Activated T-helper 17 cell treated with anti-CD3 and anti-CD28 coated beads, Interleukin-2, amount 50 U/mL, for 72 hours (primary cell): Measurements from ENCODE around the gene ORMDL3. TPM values are rescaled to one million over a fixed set of nuclear protein-coding genes. Genes with fewer than 3 reads are reported as not detected.

Source experiments
- ATAC-seq: fragments of 150-1000 bp; cut with Tn5 transposase; replicated peaks from 2 replicates; pipeline ENCODE4 v1.10.0; 2021; ENCODE audit warnings: mild to moderate bottlenecking, moderate library complexity
- H3K27ac Mint-ChIP-seq: one replicate; pipeline ENCODE4 v1.8.0; 2022; ENCODE audit warnings: mixed read lengths
- H3K27me3 Mint-ChIP-seq: one replicate; pipeline ENCODE4 v1.8.0; 2022; ENCODE audit warnings: mixed read lengths
- H3K36me3 Mint-ChIP-seq: one replicate; pipeline ENCODE4 v1.8.0; 2022; ENCODE audit warnings: low read depth, mild to moderate bottlenecking, mixed read lengths
- H3K4me1 Mint-ChIP-seq: one replicate; pipeline ENCODE4 v1.8.0; 2022; ENCODE audit warnings: mixed read lengths
- H3K4me3 Mint-ChIP-seq: one replicate; pipeline ENCODE4 v1.8.0; 2022; ENCODE audit warnings: mild to moderate bottlenecking, mixed read lengths
- H3K9me3 Mint-ChIP-seq: one replicate; pipeline ENCODE4 v1.8.0; 2022; ENCODE audit warnings: mixed read lengths
- total RNA-seq, 2 donors: library from RNA; stranded (reverse); gene quantifications; one replicate each; pipeline ENCODE4 v1.2.3, GENCODE V29; 2022

Gene ORMDL3
- total RNA-seq, result 10 to 100 TPM; 66.8 to 70.3 TPM

GRCh38 chr17:39927101-39927928 is at the start of gene ORMDL3, which contains the start of gene LRRC3C:
TSS of gene ORMDL3 (minus strand) at chr17:39927601. CDS start at chr17:39924203, 3,398 bp downstream.
TSS of gene LRRC3C (plus strand) at chr17:39927732. CDS start at chr17:39941524, 13,792 bp downstream.
- Mint-ChIP-seq H3K36me3 (peaks cover 28% of the 10 kb centered on the region), H3K4me3 (peak within 1 kb of the TSS; percentile 89), H3K27ac (peak within 1 kb of the TSS; percentile 92), H3K9me3 (no peaks in the 10 kb centered on the region), H3K4me1 (peaks cover 25% of the 10 kb centered on the region), H3K27me3 (no peaks in the 10 kb centered on the region)
- peak; percentile 93 for ATAC-seq

DNA sequence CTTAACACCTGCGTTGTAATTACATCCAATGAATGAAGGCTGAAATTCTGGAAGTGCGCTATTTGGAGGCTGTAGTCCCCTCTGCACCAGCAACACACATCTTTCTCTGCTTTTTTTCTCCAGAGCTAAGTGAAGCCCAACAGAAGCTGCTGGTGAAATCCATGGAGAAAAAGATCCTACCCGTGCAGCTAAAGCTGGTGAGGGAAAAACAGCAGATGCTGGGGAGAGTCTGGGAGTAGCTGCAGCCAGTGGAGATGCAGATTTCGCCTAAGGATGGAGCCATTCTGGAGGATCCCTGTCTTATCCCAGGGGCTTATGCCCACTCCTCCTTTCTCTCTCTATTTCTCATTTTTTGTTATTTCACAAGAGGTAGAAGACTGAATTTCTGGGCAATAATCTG is 48.4 kb upstream of the ORMDL3 start:
- no peak overlapping the region for H3K4me3 Mint-ChIP-seq
- peaks cover 6% of the 10 kb centered on the region for H3K4me1 Mint-ChIP-seq
- no peak for ATAC-seq
- H3K27ac Mint-ChIP-seq, result no peak overlapping the region
- H3K9me3 Mint-ChIP-seq, result no peaks in the 10 kb centered on the region
- H3K36me3 Mint-ChIP-seq, result peaks cover 3% of the 10 kb centered on the region
- H3K27me3 Mint-ChIP-seq, result peaks cover 3% of the 10 kb centered on the region

GRCh38 chr17:39974433-39974832 is 47.0 kb upstream of the ORMDL3 start:
- H3K27me3 Mint-ChIP-seq, result peaks cover 9% of the 10 kb centered on the region
- H3K36me3 Mint-ChIP-seq, result no peaks in the 10 kb centered on the region
- no peak overlapping the region for H3K4me3 Mint-ChIP-seq
- H3K27ac Mint-ChIP-seq, result no peak overlapping the region
- no peak for ATAC-seq
- H3K4me1 Mint-ChIP-seq, result no peaks in the 10 kb centered on the region
- H3K9me3 Mint-ChIP-seq, result no peaks in the 10 kb centered on the region

GRCh38 chr17:39973496-39973895 is 46.1 kb upstream of the ORMDL3 start:
- ATAC-seq, result no peak
- H3K4me3 Mint-ChIP-seq, result no peak overlapping the region
- no peaks in the 10 kb centered on the region for H3K36me3 Mint-ChIP-seq
- no peak overlapping the region for H3K27ac Mint-ChIP-seq
- no peaks in the 10 kb centered on the region for H3K9me3 Mint-ChIP-seq
- H3K4me1 Mint-ChIP-seq, result no peaks in the 10 kb centered on the region
- H3K27me3 Mint-ChIP-seq, result peaks cover 15% of the 10 kb centered on the region

- Mint-ChIP-seq H3K27ac (no peak overlapping the region), H3K4me1 (no peaks in the 10 kb centered on the region), H3K9me3 (no peaks in the 10 kb centered on the region), H3K36me3 (no peaks in the 10 kb centered on the region), H3K4me3 (peak overlapping the region; percentile 7), H3K27me3 (peaks cover 15% of the 10 kb centered on the region)
- ATAC-seq, result peak; percentile 78
These were observed 44.9 kb upstream of the ORMDL3 start for GRCh38 chr17:39972271-39972670.

DNA sequence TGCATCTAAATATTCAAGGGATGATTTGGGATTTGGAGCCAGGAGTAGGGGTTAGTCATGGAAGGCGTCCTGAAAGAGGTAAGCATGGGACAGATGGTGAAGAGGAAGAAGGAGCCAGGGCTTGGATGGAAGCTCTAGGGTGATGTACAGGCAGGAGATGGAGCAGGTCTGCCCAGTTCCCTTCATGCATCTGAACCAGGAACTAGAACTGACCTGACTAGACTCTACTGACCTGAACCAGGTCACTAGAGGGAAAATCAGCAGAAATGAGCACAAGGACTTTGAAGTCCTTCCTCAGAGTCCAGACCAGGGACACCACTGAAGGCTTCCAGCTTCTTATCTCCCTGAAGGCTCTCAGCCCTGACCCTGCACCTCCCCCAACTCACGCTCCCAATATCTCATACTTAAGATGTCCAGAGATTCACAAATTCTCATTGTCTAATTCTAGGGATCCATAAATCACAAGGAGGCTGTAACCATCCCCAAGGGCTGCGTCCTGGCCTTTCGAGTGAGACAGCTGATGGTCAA is 43.7 kb upstream of the ORMDL3 start:
- Mint-ChIP-seq H3K27ac (no peak overlapping the region), H3K36me3 (no peaks in the 10 kb centered on the region), H3K27me3 (peaks cover 15% of the 10 kb centered on the region), H3K4me3 (no peak overlapping the region), H3K9me3 (no peaks in the 10 kb centered on the region), H3K4me1 (no peaks in the 10 kb centered on the region)
- ATAC-seq, result no peak

- Mint-ChIP-seq H3K27me3 (peaks cover 15% of the 10 kb centered on the region), H3K27ac (no peak overlapping the region), H3K4me1 (no peaks in the 10 kb centered on the region), H3K4me3 (no peak overlapping the region), H3K9me3 (no peaks in the 10 kb centered on the region), H3K36me3 (no peaks in the 10 kb centered on the region)
- no peak for ATAC-seq
These were observed 42.8 kb upstream of the ORMDL3 start for GRCh38 chr17:39970157-39970692.

DNA sequence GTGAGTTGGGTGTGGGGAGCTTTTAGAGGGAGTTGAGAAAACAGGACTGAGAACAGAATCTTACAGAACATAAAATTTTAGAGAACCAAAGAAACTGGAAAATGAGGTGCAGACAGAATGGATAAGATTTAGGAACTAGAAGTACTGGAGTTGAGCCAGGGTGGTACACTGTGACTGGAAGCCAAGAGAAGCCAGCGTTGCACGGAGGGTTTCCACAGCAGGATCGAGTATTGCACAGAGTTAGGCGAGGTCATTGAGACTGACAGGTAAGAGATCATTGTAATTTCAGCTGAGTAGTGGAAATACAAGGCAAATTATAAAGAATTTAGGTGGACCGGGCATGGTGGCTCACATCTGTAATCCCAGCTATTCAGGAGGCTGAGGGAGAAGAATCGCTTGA is 42.0 kb upstream of the ORMDL3 start:
- no peak overlapping the region for H3K27ac Mint-ChIP-seq
- no peaks in the 10 kb centered on the region for H3K4me1 Mint-ChIP-seq
- H3K4me3 Mint-ChIP-seq, result no peak overlapping the region
- H3K36me3 Mint-ChIP-seq, result no peaks in the 10 kb centered on the region
- H3K9me3 Mint-ChIP-seq, result no peaks in the 10 kb centered on the region
- ATAC-seq, result no peak
- H3K27me3 Mint-ChIP-seq, result peaks cover 15% of the 10 kb centered on the region

DNA sequence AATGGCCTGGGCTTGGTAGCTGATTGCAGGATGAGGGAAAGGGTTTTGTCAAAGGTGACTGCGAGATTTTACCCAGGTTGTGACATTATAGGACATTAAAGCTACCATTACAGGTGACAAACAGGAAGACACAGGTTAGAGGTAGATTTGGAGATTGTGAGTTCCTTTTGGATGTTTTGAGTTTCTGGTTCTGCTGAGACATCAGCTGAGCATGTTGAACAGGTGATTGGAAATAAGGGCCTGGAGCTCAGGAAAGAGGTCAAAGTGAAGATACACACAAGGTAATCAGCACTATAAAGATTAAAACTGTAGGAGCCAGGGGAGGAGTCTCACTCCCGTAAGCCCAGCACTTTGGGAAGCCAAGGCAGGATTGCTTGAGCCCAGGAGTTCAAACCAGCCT is 41.4 kb upstream of the ORMDL3 start:
- ATAC-seq, result no peak
- H3K9me3 Mint-ChIP-seq, result no peaks in the 10 kb centered on the region
- no peaks in the 10 kb centered on the region for H3K36me3 Mint-ChIP-seq
- H3K27ac Mint-ChIP-seq, result no peak overlapping the region
- peaks cover 15% of the 10 kb centered on the region for H3K27me3 Mint-ChIP-seq
- H3K4me3 Mint-ChIP-seq, result no peak overlapping the region
- peaks cover 4% of the 10 kb centered on the region for H3K4me1 Mint-ChIP-seq

GRCh38 chr17:39966771-39967170 is 39.4 kb upstream of the ORMDL3 start:
- peaks cover 6% of the 10 kb centered on the region for H3K4me1 Mint-ChIP-seq
- no peaks in the 10 kb centered on the region for H3K36me3 Mint-ChIP-seq
- H3K27ac Mint-ChIP-seq, result no peak overlapping the region
- H3K27me3 Mint-ChIP-seq, result peaks cover 15% of the 10 kb centered on the region
- ATAC-seq, result no peak
- H3K4me3 Mint-ChIP-seq, result no peak overlapping the region
- H3K9me3 Mint-ChIP-seq, result no peaks in the 10 kb centered on the region

- Mint-ChIP-seq H3K36me3 (no peaks in the 10 kb centered on the region), H3K27me3 (peaks cover 11% of the 10 kb centered on the region), H3K4me1 (peaks cover 6% of the 10 kb centered on the region), H3K27ac (no peak overlapping the region), H3K9me3 (no peaks in the 10 kb centered on the region), H3K4me3 (no peak overlapping the region)
- ATAC-seq, result no peak
These were observed 37.8 kb upstream of the ORMDL3 start for GRCh38 chr17:39965017-39965699.

DNA sequence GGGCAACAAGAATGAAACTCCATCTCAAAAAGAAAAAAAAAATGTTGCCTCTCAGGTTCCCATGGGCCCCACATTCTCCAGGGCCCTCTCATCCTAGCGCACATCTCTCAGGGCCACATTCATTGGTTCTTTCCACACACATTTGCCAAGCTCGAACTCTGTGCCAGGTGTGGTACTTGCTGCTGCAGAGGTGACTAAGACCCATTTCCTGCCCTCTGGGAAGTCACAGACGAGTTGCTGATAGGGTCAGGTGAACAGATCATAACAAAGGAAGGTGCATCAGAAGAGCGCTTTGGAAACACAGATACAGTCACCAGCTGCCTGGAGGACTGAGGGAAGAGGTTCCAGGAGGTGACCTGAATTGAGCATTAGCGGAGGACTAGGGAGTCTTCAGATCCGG is 36.4 kb upstream of the ORMDL3 start:
- Mint-ChIP-seq H3K4me1 (peaks cover 10% of the 10 kb centered on the region), H3K36me3 (no peaks in the 10 kb centered on the region), H3K4me3 (no peak overlapping the region), H3K27ac (peak overlapping the region; percentile 24), H3K27me3 (peaks cover 4% of the 10 kb centered on the region), H3K9me3 (no peaks in the 10 kb centered on the region)
- peak; percentile 57 for ATAC-seq

GRCh38 chr17:39962642-39963220 is 35.3 kb upstream of the ORMDL3 start, which contains the start of gene GSDMA:
TSS of gene GSDMA (plus strand) at chr17:39963004. CDS start at chr17:39965688, 2,684 bp downstream.
- ATAC-seq, result no peak
- Mint-ChIP-seq H3K36me3 (no peaks in the 10 kb centered on the region), H3K4me3 (no peak within 1 kb of the TSS), H3K4me1 (peaks cover 12% of the 10 kb centered on the region), H3K27me3 (no peaks in the 10 kb centered on the region), H3K27ac (peak within 1 kb of the TSS; percentile 41), H3K9me3 (no peaks in the 10 kb centered on the region)

- Mint-ChIP-seq H3K27me3 (no peaks in the 10 kb centered on the region), H3K4me1 (peaks cover 12% of the 10 kb centered on the region), H3K4me3 (no peak overlapping the region), H3K36me3 (no peaks in the 10 kb centered on the region), H3K9me3 (no peaks in the 10 kb centered on the region), H3K27ac (no peak overlapping the region)
- no peak for ATAC-seq
These were observed 33.2 kb upstream of the ORMDL3 start for GRCh38 chr17:39960524-39961041.
